Measurements from ENCODE around the gene CREB5. TPM values are rescaled to one million over a fixed set of nuclear protein-coding genes. Genes with fewer than 3 reads are reported as not detected.

Gene CREB5
- total and polyA plus RNA-seq, 2 experiments from 2014 or later: 2.4 to 4.4 TPM

DNA sequence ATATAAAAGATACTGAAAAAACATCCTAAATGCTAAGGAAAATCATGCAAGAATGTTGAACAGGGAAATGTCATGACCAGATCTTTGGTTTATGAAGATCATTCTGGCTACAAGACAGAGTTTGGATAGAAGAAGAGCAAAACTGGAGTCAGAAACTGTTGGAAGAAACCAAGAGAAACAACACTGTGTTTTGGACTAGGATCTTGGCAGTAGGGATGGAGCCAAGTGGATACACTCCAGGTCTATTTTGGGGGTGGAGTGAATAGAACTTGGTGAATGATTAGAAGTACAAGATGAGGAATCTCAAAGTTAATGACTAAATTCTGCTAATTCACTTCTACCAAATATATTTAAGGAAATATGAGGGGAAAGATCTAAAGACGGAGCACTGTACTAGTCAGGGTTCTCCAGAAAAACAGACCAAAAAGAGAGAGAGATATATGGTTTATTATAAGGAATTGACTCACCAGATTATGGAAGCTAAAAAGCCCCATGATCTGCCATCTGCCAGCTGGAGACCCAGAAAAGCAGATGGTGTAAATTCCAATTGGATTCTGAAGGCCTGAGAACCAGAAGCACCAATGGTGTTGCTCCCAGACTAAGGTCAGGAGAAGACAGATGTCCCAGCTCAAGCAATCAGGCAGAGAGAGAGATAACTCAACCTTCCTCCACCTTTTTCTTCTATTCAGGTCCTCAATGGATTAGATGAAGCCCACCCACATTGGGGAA, 290.9 kb downstream of the CREB5 start (continued):
- TF ChIP-seq NANOG (IDR thresholded peaks at IDR 0.05; ENCODE audit: borderline replicate concordance): no peak
- no peak for TF ChIP-seq STAT1 (IDR thresholded peaks at IDR 0.05; ENCODE audit: unreplicated experiment)
- no peak for TF ChIP-seq ZNF114 (CRISPR knock-in tag; IDR thresholded peaks at IDR 0.05)
- TF ChIP-seq CREB1 (CRISPR knock-in tag; IDR thresholded peaks at IDR 0.05; ENCODE audit: low read depth): no peak
- no peak for TF ChIP-seq ZNF331 (CRISPR knock-in tag; IDR thresholded peaks at IDR 0.05; ENCODE audit: low read depth)
- no peak for TF ChIP-seq POLR2AphosphoS5 (IDR thresholded peaks at IDR 0.05; ENCODE audit: low read depth)
- no peak for TF ChIP-seq JUNB (IDR thresholded peaks at IDR 0.05; ENCODE audit: unreplicated experiment)
- TF ChIP-seq, protein P1, sequence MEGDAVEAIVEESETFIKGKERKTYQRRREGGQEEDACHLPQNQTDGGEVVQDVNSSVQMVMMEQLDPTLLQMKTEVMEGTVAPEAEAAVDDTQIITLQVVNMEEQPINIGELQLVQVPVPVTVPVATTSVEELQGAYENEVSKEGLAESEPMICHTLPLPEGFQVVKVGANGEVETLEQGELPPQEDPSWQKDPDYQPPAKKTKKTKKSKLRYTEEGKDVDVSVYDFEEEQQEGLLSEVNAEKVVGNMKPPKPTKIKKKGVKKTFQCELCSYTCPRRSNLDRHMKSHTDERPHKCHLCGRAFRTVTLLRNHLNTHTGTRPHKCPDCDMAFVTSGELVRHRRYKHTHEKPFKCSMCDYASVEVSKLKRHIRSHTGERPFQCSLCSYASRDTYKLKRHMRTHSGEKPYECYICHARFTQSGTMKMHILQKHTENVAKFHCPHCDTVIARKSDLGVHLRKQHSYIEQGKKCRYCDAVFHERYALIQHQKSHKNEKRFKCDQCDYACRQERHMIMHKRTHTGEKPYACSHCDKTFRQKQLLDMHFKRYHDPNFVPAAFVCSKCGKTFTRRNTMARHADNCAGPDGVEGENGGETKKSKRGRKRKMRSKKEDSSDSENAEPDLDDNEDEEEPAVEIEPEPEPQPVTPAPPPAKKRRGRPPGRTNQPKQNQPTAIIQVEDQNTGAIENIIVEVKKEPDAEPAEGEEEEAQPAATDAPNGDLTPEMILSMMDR (conservative IDR thresholded peaks at IDR 0.05; ENCODE audit: low read depth in 2 of 2): no peak
- TF ChIP-seq, protein P2, sequence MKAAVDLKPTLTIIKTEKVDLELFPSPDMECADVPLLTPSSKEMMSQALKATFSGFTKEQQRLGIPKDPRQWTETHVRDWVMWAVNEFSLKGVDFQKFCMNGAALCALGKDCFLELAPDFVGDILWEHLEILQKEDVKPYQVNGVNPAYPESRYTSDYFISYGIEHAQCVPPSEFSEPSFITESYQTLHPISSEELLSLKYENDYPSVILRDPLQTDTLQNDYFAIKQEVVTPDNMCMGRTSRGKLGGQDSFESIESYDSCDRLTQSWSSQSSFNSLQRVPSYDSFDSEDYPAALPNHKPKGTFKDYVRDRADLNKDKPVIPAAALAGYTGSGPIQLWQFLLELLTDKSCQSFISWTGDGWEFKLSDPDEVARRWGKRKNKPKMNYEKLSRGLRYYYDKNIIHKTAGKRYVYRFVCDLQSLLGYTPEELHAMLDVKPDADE (IDR thresholded peaks at IDR 0.05): no peak

DNA sequence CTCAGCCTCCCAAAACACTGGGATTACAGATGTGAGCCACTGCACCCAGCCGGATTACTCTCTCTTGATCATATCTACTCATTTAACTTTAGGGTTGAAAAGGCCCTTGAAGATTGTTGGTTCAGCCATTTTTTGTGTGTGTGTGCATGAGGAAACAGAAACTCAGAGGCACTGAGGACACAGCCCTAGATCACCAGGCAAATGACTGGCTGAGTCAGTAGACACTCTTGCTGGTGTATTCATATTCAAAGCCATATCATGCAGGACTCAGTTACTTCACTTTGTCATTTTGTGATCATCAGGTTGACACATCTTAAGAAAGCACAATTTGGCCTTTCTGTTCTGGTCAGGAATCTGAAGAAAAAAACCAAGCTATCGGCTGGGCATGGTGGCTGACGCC, 292.4 kb downstream of the CREB5 start:
- Mint-ChIP-seq H3K36me3 (ENCODE audit: low read depth) (peaks cover 3% of the 10 kb centered on the region; the same call in 2 of the 3 replicates), H3K4me3 (no peak overlapping the region), H3K9me3 (peaks cover 9% of the 10 kb centered on the region; the same call in 2 of the 3 replicates), H3K4me1 (peaks cover 23% of the 10 kb centered on the region), H3K27me3 (ENCODE audit: insufficient read depth, low read depth, poor library complexity) (peaks cover 5% of the 10 kb centered on the region), H3K27ac (no peak overlapping the region)
- no peaks in the 10 kb centered on the region for H3K79me2 ChIP-seq (replicated peaks; ENCODE audit: insufficient read depth)
- DNase-seq (ENCODE audit: low spot score) (no peak), ATAC-seq (no peak)
- no peak overlapping the region for H3K4me2 ChIP-seq
- H3K4me1 ChIP-seq (ENCODE audit: insufficient read depth): peaks cover 34% of the 10 kb centered on the region
- H3K9me2 ChIP-seq (ENCODE audit: insufficient read depth): peaks cover 3% of the 10 kb centered on the region; the same call in 1 of the 2 replicates
- no peaks in the 10 kb centered on the region for H3K27me3 ChIP-seq (ENCODE audit: insufficient read depth)
- no peak overlapping the region for H3K27ac ChIP-seq (ENCODE audit: low read depth)
- H3K36me3 ChIP-seq (ENCODE audit: insufficient read depth): no peaks in the 10 kb centered on the region
- no peak overlapping the region for H2AFZ ChIP-seq
- no peak overlapping the region for H3K4me3 ChIP-seq
- no peaks in the 10 kb centered on the region; the same call in 1 of the 2 replicates for H3F3A ChIP-seq (replicated peaks; ENCODE audit: low read depth)
- H4K20me1 ChIP-seq (replicated peaks; ENCODE audit: insufficient read depth): no peaks in the 10 kb centered on the region
- TF ChIP-seq JUNB (IDR thresholded peaks at IDR 0.05; ENCODE audit: unreplicated experiment) (no peak), STAT1 (IDR thresholded peaks at IDR 0.05; ENCODE audit: unreplicated experiment) (no peak), ZNF114 (CRISPR knock-in tag; IDR thresholded peaks at IDR 0.05) (no peak), EZH2phosphoT487 (IDR thresholded peaks at IDR 0.05; ENCODE audit: unreplicated experiment) (no peak), ZNF331 (CRISPR knock-in tag; IDR thresholded peaks at IDR 0.05; ENCODE audit: low read depth) (no peak)
- TF ChIP-seq, protein P1 (conservative IDR thresholded peaks at IDR 0.05; ENCODE audit: low read depth in 2 of 2): no peak
- TF ChIP-seq, protein P3, sequence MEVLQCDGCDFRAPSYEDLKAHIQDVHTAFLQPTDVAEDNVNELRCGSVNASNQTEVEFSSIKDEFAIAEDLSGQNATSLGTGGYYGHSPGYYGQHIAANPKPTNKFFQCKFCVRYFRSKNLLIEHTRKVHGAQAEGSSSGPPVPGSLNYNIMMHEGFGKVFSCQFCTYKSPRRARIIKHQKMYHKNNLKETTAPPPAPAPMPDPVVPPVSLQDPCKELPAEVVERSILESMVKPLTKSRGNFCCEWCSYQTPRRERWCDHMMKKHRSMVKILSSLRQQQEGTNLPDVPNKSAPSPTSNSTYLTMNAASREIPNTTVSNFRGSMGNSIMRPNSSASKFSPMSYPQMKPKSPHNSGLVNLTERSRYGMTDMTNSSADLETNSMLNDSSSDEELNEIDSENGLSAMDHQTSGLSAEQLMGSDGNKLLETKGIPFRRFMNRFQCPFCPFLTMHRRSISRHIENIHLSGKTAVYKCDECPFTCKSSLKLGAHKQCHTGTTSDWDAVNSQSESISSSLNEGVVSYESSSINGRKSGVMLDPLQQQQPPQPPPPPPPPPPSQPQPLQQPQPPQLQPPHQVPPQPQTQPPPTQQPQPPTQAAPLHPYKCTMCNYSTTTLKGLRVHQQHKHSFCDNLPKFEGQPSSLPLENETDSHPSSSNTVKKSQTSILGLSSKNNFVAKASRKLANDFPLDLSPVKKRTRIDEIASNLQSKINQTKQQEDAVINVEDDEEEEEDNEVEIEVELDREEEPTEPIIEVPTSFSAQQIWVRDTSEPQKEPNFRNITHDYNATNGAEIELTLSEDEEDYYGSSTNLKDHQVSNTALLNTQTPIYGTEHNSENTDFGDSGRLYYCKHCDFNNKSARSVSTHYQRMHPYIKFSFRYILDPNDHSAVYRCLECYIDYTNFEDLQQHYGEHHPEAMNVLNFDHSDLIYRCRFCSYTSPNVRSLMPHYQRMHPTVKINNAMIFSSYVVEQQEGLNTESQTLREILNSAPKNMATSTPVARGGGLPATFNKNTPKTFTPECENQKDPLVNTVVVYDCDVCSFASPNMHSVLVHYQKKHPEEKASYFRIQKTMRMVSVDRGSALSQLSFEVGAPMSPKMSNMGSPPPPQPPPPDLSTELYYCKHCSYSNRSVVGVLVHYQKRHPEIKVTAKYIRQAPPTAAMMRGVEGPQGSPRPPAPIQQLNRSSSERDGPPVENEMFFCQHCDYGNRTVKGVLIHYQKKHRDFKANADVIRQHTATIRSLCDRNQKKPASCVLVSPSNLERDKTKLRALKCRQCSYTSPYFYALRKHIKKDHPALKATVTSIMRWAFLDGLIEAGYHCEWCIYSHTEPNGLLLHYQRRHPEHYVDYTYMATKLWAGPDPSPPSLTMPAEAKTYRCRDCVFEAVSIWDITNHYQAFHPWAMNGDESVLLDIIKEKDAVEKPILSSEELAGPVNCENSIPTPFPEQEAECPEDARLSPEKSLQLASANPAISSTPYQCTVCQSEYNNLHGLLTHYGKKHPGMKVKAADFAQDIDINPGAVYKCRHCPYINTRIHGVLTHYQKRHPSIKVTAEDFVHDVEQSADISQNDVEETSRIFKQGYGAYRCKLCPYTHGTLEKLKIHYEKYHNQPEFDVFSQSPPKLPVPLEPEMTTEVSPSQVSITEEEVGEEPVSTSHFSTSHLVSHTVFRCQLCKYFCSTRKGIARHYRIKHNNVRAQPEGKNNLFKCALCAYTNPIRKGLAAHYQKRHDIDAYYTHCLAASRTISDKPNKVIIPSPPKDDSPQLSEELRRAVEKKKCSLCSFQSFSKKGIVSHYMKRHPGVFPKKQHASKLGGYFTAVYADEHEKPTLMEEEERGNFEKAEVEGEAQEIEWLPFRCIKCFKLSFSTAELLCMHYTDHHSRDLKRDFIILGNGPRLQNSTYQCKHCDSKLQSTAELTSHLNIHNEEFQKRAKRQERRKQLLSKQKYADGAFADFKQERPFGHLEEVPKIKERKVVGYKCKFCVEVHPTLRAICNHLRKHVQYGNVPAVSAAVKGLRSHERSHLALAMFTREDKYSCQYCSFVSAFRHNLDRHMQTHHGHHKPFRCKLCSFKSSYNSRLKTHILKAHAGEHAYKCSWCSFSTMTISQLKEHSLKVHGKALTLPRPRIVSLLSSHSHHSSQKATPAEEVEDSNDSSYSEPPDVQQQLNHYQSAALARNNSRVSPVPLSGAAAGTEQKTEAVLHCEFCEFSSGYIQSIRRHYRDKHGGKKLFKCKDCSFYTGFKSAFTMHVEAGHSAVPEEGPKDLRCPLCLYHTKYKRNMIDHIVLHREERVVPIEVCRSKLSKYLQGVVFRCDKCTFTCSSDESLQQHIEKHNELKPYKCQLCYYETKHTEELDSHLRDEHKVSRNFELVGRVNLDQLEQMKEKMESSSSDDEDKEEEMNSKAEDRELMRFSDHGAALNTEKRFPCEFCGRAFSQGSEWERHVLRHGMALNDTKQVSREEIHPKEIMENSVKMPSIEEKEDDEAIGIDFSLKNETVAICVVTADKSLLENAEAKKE (CRISPR knock-in tag; IDR thresholded peaks at IDR 0.05): no peak
- TF ChIP-seq, protein P2 (IDR thresholded peaks at IDR 0.05): no peak
